ENCODE data around the gene FRMD8. TPM values are rescaled to one million over a fixed set of nuclear protein-coding genes. Genes with fewer than 3 reads are reported as not detected.

Gene FRMD8
- total and polyA plus RNA-seq, 9 of the 15 experiments (the other 6 are each of a cell fraction or from before 2014, with no cell fraction given): 4.5 to 54.5 (median 15.8) TPM

- TF ChIP-seq ELF4 (CRISPR knock-in tag; IDR thresholded peaks at IDR 0.05) (no peak; the same call in 1 of the 2 replicates), THAP12 (CRISPR knock-in tag; IDR thresholded peaks at IDR 0.05) (peak; percentile 68; the same call in 1 of the 2 replicates), NFYB (IDR thresholded peaks at IDR 0.05; ENCODE audit: extremely low read depth, insufficient read length) (no peak), ZNF764 (CRISPR knock-in tag; IDR thresholded peaks at IDR 0.05; ENCODE audit: low read depth) (no peak), PPARD (CRISPR knock-in tag; IDR thresholded peaks at IDR 0.05) (no peak), RBM39 (optimal IDR thresholded peaks at IDR 0.05; ENCODE audit: low read depth, low read length) (no peak), PTTG1 (tag; IDR thresholded peaks at IDR 0.05; ENCODE audit: low read depth) (no peak), NELFE (IDR thresholded peaks at IDR 0.05; ENCODE audit: insufficient read depth, insufficient read length) (no peak), ZNF668 (CRISPR knock-in tag; IDR thresholded peaks at IDR 0.05) (no peak), TRIM25 (IDR thresholded peaks at IDR 0.05; ENCODE audit: borderline replicate concordance) (no peak), ZNF146 (CRISPR knock-in tag; IDR thresholded peaks at IDR 0.05; ENCODE audit: unreplicated experiment) (no peak), GMEB1 (CRISPR knock-in tag; IDR thresholded peaks at IDR 0.05) (no peak), ARID1B (IDR thresholded peaks at IDR 0.05) (no peak), BMI1 (IDR thresholded peaks at IDR 0.05; ENCODE audit: low read length) (no peak), ETV1 (tag; conservative IDR thresholded peaks at IDR 0.05; ENCODE audit: low read depth) (no peak; the same call in 1 of the 2 replicates), ID3 (CRISPR knock-in tag; IDR thresholded peaks at IDR 0.05) (no peak), ID3 (tag; IDR thresholded peaks at IDR 0.05) (no peak), CXXC5 (CRISPR knock-in tag; IDR thresholded peaks at IDR 0.05) (no peak), ZC3H4 (CRISPR knock-in tag; IDR thresholded peaks at IDR 0.05; ENCODE audit: borderline replicate concordance) (no peak), CLOCK (CRISPR knock-in tag; IDR thresholded peaks at IDR 0.05; ENCODE audit: borderline replicate concordance) (no peak), MEIS2 (IDR thresholded peaks at IDR 0.05; ENCODE audit: partially characterized antibody) (no peak)
Measured at GRCh38 chr11:65428578-65429067, 42.2 kb downstream of the FRMD8 start (continued).

Measured in K562 (cell line).